Putamen (tissue), 1 donor: ENCODE measurements around the gene GRIK4.

Experiments
- DNase-seq: peaks from one replicate; pipeline ENCODE4 v3.0.0-alpha.2; 2016; ENCODE audit warnings: low spot score

GRIK4 gene

GRCh38 chr11:120668537-120668936 lies 157.0 kb downstream of the GRIK4 start:
- DNase-seq = no peak

GRCh38 chr11:120674542-120674941 lies 163.0 kb downstream of the GRIK4 start:
- no peak for DNase-seq

- DNase-seq = no peak
Observed at GRCh38 chr11:120675171-120675570, 163.6 kb downstream of the GRIK4 start.

- no peak for DNase-seq
Observed at GRCh38 chr11:120676991-120677390, 165.4 kb downstream of the GRIK4 start.

GRCh38 chr11:120680322-120680721 lies 168.8 kb downstream of the GRIK4 start:
- DNase-seq = no peak

- no peak for DNase-seq
Observed at GRCh38 chr11:120681434-120682331, 170.1 kb downstream of the GRIK4 start.

- DNase-seq = no peak
Observed at GRCh38 chr11:120682332-120682649, 170.7 kb downstream of the GRIK4 start.

GRCh38 chr11:120682866-120683265 lies 171.3 kb downstream of the GRIK4 start:
- DNase-seq = no peak

GRCh38 chr11:120686516-120686915 lies 175.0 kb downstream of the GRIK4 start:
- DNase-seq = no peak

- no peak for DNase-seq
Observed at GRCh38 chr11:120688163-120688562, 176.6 kb downstream of the GRIK4 start.

GRCh38 chr11:120689596-120690275 lies 178.2 kb downstream of the GRIK4 start:
- no peak for DNase-seq

- DNase-seq = no peak
Observed at GRCh38 chr11:120690406-120690805, 178.9 kb downstream of the GRIK4 start.

- no peak for DNase-seq
Observed at GRCh38 chr11:120694726-120695125, 183.2 kb downstream of the GRIK4 start.

- no peak for DNase-seq
Observed at GRCh38 chr11:120695426-120695825, 183.9 kb downstream of the GRIK4 start.

GRCh38 chr11:120695939-120696338 lies 184.4 kb downstream of the GRIK4 start:
- DNase-seq = no peak

GRCh38 chr11:120696597-120697218 lies 185.2 kb downstream of the GRIK4 start:
- no peak for DNase-seq

GRCh38 chr11:120698918-120699317 lies 187.4 kb downstream of the GRIK4 start:
- DNase-seq = no peak

GRCh38 chr11:120702656-120703055 lies 191.1 kb downstream of the GRIK4 start:
- no peak for DNase-seq

- no peak for DNase-seq
Observed at GRCh38 chr11:120703358-120704152, 192.0 kb downstream of the GRIK4 start.

GRCh38 chr11:120704256-120704750 lies 192.8 kb downstream of the GRIK4 start:
- no peak for DNase-seq

- DNase-seq = no peak
Observed at GRCh38 chr11:120706257-120706656, 194.7 kb downstream of the GRIK4 start.

GRCh38 chr11:120707098-120707497 lies 195.6 kb downstream of the GRIK4 start:
- no peak for DNase-seq
